Embryonic facial prominence (tissue), 1 donor: Measurements from ENCODE around the gene SMG7.

Source experiments
- DNase-seq: peaks from one replicate; pipeline ENCODE4 v3.0.0-alpha.2; 2016; ENCODE audit errors: extremely low spot score

The SMG7 gene

GRCh38 chr1:183562701-183563100 is 90.4 kb downstream of the SMG7 start:
- DNase-seq: no peak

- no peak for DNase-seq
Observed at GRCh38 chr1:183565261-183565660, 93.0 kb downstream of the SMG7 start.

- no peak for DNase-seq
Observed at GRCh38 chr1:183566026-183566425, 93.7 kb downstream of the SMG7 start.

- DNase-seq: no peak
Observed at GRCh38 chr1:183567584-183567983, 95.3 kb downstream of the SMG7 start.

- no peak for DNase-seq
Observed at GRCh38 chr1:183568176-183569021, 96.1 kb downstream of the SMG7 start.

GRCh38 chr1:183569141-183569540 is 96.8 kb downstream of the SMG7 start:
- no peak for DNase-seq

GRCh38 chr1:183569801-183570200 is 97.5 kb downstream of the SMG7 start:
- no peak for DNase-seq

- no peak for DNase-seq
Observed at GRCh38 chr1:183570451-183570850, 98.2 kb downstream of the SMG7 start.

GRCh38 chr1:183571678-183572268 is 99.5 kb downstream of the SMG7 start:
- DNase-seq: no peak

GRCh38 chr1:183572721-183573120 is 100.4 kb downstream of the SMG7 start:
- no peak for DNase-seq

- no peak for DNase-seq
Observed at GRCh38 chr1:183575606-183576005, 103.3 kb downstream of the SMG7 start.

GRCh38 chr1:183576537-183576936 is 104.2 kb downstream of the SMG7 start:
- DNase-seq: no peak

- no peak for DNase-seq
Observed at GRCh38 chr1:183577897-183578465, 105.7 kb downstream of the SMG7 start.

GRCh38 chr1:183578856-183579255 is 106.6 kb downstream of the SMG7 start:
- no peak for DNase-seq

GRCh38 chr1:183580281-183580682 is 108.0 kb downstream of the SMG7 start:
- DNase-seq: no peak

- DNase-seq: no peak
Observed at GRCh38 chr1:183582021-183582713, 109.9 kb downstream of the SMG7 start.

- DNase-seq: no peak
Observed at GRCh38 chr1:183583466-183583865, 111.2 kb downstream of the SMG7 start.

GRCh38 chr1:183584147-183584546 is 111.8 kb downstream of the SMG7 start:
- no peak for DNase-seq

GRCh38 chr1:183585038-183585437 is 112.7 kb downstream of the SMG7 start:
- no peak for DNase-seq

GRCh38 chr1:183586455-183586854 is 114.2 kb downstream of the SMG7 start:
- no peak for DNase-seq

GRCh38 chr1:183586926-183587325 is 114.6 kb downstream of the SMG7 start:
- no peak for DNase-seq

- DNase-seq: no peak
Observed at GRCh38 chr1:183588827-183589226, 116.5 kb downstream of the SMG7 start.
